ENCODE measurements around the gene RFFL. TPM values are rescaled to one million over a fixed set of nuclear protein-coding genes. Genes with fewer than 3 reads are reported as not detected.

RFFL gene
- total RNA-seq, 3 donors from 2014 or later, result 13.8 to 27.5 (median 19.4) TPM

GRCh38 chr17:34961093-34961911 is 102.2 kb downstream of the RFFL start, which contains the start of the genes CCT6B and ZNF830:
CCT6B (minus strand) TSS chr17:34961460; CDS start chr17:34961393, 67 bp downstream.
ZNF830 (plus strand) TSS chr17:34961540; CDS start chr17:34961567, 27 bp downstream.
- Histone ChIP-seq H3K27me3 (no peaks in the 10 kb centered on the region), H3K4me3 (peak within 1 kb of the TSS; percentile 71 to 94 (median 86)), H3K4me1 (peaks cover 0 to 11% of the 10 kb centered on the region in 2 donors), H3K9me3 (no peaks in the 10 kb centered on the region), H3K36me3 (no peaks in the 10 kb centered on the region), H3K27ac (peak within 1 kb of the TSS; percentile 91 to 96)
- intact Hi-C loops (cut with DNase I; ENCODE audit: low total_unique reads), result no loop called here
- DNase-seq (ENCODE audit: low spot score in 2 of 2), result peak; percentile 86 to 93
- peak in 1 of 3 donors; percentile 11 for TF ChIP-seq CTCF (IDR thresholded peaks at IDR 0.05)
- peak; percentile 88 for TF ChIP-seq POLR2A (IDR thresholded peaks at IDR 0.05)
- TF ChIP-seq POLR2AphosphoS5 (IDR thresholded peaks at IDR 0.05), result peak; percentile 96 to 99 (median 98)

DNA sequence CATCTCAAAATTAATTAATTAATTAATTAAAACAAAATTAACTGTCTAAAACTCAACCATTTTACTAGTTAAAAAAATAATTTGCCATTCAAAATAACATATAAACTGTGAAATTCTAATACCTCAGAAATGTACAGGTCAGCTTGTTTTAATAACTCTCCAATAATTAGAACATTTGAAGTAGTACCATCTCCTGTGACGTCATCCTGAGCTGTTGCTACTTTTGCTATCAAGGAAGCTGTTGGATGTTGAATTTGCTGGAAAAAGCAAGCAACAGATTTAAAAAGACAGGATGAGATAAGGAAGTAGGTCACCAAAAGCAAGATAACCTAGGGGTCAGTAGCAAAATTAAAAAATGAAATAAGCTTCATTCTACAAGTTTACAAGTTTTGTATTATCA is 105.1 kb downstream of the RFFL start:
- intact Hi-C loops (cut with DNase I; ENCODE audit: low total_unique reads), result no loop called here
- TF ChIP-seq POLR2AphosphoS5 (IDR thresholded peaks at IDR 0.05) (no peak), POLR2A (IDR thresholded peaks at IDR 0.05) (no peak), CTCF (IDR thresholded peaks at IDR 0.05) (no peak)

More for the DNA sequence above, 105.1 kb downstream of the RFFL start:
- Histone ChIP-seq H3K4me1 (peaks cover 0 to 11% of the 10 kb centered on the region in 2 donors), H3K27ac (no peak overlapping the region), H3K27me3 (no peaks in the 10 kb centered on the region), H3K9me3 (no peaks in the 10 kb centered on the region), H3K36me3 (no peaks in the 10 kb centered on the region), H3K4me3 (no peak overlapping the region)
- DNase-seq (ENCODE audit: low spot score in 2 of 2), result no peak

Other genes starting within 250 kb of the RFFL start
- gene CCT6B, start 102.2 kb downstream of the RFFL start, total RNA-seq, result 1 to 10 TPM; 4.4 to 4.8 (median 4.6) TPM
- 10 to 100 TPM; 11.4 to 17.6 (median 15.1) TPM for gene ZNF830, start 102.2 kb downstream of the RFFL start, total RNA-seq
- 100 to 1,000 TPM in 1 of 3 donors, 10 to 100 TPM in 2; 13.8 to 159 (median 54.0) TPM for gene LIG3, start 83.2 kb downstream of the RFFL start, total RNA-seq
- gene RAD51D, start 56.2 kb upstream of the RFFL start, total RNA-seq, result 10 to 100 TPM in 2 of 3 donors, 1 to 10 TPM in 1; 7.9 to 12.6 (median 10.5) TPM
- not detected for gene FNDC8, start 57.9 kb upstream of the RFFL start, total RNA-seq
- gene NLE1, start 78.6 kb upstream of the RFFL start, total RNA-seq, result 10 to 100 TPM; 15.2 to 32.1 (median 18.2) TPM
- not detected for gene UNC45B, start 84.1 kb upstream of the RFFL start, total RNA-seq
- not detected for gene SLC35G3, start 130.7 kb upstream of the RFFL start, total RNA-seq
- 10 to 100 TPM; 29.8 to 35.0 (median 34.1) TPM for gene SLFN5, start 179.4 kb upstream of the RFFL start, total RNA-seq